C4-2B (cell line): Measurements from ENCODE around the gene MICU2.

ENCODE experiments used
- CTCF ChIP-seq: fragments of 450-650 bp; conservative IDR thresholded peaks from 2 replicates; pipeline ENCODE4 v1.5.1; 2017; ENCODE audit warnings: mild to moderate bottlenecking
- ZFX ChIP-seq: fragments of 450-650 bp; IDR thresholded peaks from 2 replicates; pipeline ENCODE4 v1.6.1; 2017

DNA sequence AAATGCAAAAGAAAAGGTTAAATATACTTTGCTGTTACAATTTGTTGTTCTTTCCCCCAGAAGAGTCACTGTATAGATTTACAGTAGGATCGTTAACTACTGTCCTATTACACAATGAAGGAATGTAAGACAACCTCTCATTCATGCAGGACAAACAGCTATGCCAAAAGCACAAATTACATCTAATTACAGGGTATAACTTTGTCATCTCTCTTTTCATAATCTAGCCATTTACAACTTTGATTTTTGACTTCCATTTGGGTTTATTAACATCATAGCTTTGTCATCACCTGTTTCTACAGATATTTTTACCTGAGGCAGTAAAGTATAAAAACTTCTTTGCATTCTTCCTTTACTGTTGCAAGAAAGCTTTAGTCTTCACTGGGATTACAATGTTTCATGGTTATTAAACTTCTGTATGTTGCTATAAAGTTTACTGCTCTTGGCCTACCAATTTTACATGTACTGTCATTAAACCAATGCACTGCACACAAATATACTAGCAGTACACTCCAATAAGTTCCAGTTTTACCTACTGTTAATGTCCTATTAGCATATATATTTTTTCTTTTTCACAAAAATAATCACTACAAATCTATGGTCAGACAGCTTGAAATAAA lies 18.9 kb downstream of the MICU2 start:
- TF ChIP-seq CTCF, result no peak
- no peak for TF ChIP-seq ZFX
